Skin of body (tissue), 2 donors: ENCODE data around the gene DUSP7. TPM values are rescaled to one million over a fixed set of nuclear protein-coding genes. Genes with fewer than 3 reads are reported as not detected.
"Not testable (repeated sequence)": the region's sequence is repeated elsewhere in the genome, so short reads cannot be mapped to it uniquely, and the experiment has no call there.

Experiments used
- DNase-seq: peaks from one replicate; lab custom pipeline; 2025; lab: John Stamatoyannopoulos, UW
- total RNA-seq: library from RNA; depleted of rRNA; stranded (reverse); fragments of >200 nt; gene quantifications from one replicate; pipeline ENCODE4 v1.2.3, GENCODE V29; 2014

Gene DUSP7
- total RNA-seq, 1 donor from 2014 or later, result 18.0 TPM

DNA sequence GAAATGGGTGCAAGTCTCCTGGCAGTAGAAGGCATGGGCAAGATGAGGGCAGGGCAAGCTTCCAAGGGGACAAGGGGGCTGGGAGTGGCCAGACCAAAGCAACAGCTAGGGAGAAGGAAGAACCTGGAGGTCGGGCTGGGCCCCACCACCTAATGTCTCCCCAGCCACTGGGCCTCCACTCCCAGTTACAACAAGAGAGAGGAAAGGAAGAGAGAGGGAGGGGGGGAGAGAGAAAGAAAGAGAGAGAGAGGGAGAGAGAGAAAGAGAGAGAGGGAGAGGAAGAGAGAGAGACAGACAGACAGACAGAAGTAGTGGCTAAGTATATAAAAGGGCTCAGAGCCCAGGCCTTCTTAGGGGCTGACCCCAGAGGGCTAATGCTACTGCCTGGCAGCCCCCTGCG is 6.9 kb downstream of the DUSP7 start:
- DNase-seq, result no peak

DNA sequence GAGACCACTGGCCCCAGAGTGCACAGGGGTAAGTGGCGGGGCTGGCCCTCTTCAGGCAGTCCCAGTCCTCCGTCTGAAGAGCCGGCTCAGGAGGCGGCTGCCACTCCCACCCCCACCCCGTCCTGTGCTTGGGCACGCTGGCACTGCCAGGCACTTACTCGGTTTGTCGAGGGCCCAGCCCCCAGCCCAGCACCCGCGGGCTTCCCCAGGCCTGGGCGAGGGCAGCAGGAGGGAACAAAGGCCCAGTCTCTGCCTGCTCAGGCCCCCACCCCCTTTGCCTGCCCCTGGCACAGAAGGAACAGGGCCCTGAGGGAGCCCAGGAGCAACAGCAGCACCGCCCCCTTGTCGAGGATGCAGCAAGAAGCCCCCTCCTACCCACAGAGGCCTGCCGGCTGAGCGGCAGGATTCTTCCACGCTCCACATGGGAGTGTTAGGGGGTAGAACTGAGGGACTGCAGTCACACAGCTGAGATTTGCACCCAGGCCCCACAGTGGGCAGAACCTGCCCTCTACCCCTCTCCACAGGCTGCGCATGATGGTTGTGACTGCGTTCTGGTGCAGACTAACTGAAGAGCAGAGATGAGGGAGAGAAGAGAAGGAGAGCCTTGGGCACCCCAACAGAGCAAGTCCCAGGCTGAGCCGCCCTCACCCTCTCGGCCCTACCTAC is 8.9 kb downstream of the DUSP7 start:
- DNase-seq, result no peak

DNA sequence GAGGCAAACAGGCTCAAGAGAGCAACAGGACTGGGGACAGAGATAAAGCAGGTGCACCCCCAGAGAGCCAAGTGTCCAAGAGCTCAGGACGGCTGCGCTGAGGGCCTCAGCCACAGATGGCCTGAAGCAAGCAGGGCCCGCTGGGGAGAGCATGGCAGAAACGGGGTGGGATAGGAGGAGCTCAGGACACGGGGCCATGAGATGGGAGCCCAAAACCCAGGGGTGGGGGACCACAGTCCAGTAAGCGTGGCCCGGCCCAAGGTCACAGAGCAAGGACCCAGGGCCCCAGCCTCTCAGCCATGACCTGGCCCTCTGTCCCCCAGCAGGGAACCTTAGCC is 9.5 kb downstream of the DUSP7 start:
- DNase-seq, result no peak

DNA sequence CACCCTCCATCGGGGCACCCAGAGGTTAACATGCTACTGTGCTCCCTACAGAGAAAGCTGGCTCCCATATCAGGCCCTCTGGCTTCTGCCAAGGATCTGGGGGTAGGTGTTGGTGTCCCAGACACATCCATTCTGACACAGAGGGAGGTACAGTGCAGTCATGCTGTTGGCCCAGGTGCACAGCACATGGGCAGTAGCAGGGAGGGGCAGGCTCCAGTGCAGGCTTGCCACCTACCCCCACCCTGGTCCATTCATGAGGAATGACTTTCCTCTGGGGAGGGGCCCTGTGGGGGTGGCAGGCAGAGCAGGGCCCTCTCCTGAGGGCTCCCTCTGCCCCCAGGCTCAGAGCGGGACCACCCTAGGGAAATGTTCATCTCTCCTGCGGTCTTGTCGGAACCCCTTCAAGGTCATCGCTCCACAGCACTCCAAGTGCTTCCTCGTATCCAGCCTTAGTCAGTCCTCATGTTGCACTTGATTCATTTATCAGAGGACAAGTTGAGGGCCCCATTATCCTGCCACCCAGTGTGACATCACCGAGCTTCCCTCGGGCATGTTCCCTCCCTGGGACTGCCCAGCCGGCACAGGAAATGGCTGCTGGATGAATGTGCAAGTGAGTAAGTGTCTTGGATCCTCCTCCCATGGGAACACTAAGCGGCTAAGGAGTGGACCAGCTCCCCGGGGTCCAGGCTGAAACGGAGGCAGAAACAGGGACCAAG is 10.0 kb downstream of the DUSP7 start:
- peak; percentile 14 for DNase-seq

DNA sequence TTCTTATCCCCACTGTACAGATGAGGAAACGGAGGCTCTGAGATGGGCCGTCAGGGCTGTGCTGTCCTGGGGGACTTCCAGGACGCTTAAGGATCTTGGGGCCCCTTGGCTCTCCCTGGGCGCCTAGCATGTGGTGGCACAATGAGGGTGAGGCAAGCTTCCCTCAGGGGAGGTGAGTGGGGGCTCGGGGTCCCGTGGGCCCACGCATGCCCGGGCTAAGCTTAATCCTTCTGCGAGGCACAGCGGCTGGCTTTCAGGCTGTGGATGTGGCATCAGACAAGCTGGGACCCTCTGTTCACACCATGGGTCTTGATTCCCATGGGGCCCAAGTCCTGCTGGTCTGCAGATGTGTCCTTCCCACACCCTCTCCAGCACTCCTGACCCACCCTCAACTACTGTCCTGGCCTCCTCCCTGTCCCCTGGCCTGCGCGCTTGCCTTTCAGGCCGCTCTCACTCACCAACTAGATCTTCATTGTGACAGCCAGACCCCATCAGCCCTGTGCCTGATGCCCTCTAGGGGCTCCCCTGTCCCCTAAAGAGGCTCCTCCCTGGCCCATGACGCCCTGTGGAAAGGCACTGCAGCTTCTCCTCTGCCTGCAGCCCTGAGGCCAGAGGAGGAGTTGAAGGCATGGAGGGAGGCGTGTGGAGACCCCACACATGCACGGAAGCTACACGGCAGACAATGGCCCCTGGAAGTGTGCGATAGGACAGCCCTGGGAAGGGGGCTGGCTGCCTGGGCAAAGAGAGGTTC is 11.3 kb downstream of the DUSP7 start:
- no peak for DNase-seq

DNA sequence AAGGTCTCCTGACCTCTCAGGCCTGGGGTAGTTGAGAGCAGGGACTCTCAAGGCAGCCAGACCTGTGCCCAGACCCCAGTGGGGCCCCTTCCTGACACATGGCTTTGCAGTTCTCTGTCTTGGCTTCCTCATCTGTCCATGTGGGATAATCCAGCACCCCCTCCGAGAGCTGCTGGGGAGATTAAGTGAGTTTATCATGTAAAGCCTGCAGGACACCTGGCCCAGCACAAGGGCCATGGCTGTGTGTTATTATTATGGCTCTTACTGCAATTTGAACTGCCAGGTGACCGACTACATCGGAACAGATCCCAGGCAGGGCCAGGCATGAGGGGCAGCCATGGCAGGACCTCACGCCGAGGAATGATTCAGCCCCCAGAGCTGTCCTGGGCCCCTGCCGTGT is 12.6 kb downstream of the DUSP7 start:
- no peak for DNase-seq

DNA sequence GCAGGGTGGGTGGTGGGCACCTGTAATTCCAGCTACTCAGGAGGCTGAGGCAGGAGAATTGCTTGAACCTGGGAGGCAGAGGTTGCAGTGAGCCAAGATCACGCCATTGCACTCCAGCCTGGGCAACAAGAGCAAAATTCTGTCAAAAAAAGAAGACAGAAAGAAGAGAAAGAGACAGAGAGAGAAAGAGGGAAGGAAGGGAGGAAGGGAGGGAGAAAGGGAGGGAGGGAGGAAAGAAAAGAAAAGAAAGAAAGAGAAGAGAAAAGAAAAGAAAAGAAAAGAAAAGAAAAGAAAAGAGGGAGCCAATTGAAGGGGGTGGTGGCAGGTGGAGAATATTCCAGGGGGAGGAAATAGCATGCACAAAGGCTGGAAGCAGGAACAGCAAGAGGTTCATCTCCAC is 13.3 kb downstream of the DUSP7 start:
- not testable (repeated sequence) for DNase-seq

DNA sequence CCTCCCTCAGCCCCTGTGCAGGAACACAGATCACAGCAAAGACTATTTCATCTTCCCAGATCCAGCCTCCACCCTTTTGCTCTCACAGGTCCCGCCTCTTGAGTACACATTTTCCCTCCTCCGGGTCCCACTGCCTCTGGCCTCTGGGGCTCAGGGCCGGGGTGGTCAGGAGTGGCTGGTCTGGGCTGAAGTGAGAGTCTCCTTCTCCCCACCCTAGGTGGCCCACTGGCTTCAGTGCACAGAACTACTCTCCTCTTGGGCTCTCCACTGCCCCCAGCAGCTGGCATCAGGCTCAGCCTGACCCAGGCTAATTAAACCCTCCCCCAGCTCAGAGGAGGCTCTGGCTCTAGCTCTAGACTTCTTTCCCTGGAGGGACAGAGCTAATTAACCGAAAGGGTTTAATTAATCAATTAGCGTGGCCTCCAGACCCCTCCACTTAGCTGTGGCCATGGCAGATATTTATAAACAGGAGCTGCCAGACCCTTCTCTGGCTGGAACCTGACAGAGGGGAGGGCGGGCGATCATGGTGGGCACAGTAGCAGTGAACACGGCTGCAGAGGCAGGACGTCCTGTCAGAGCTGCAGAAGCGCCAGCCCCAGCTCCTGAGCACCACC is 15.1 kb downstream of the DUSP7 start:
- no peak for DNase-seq

DNA sequence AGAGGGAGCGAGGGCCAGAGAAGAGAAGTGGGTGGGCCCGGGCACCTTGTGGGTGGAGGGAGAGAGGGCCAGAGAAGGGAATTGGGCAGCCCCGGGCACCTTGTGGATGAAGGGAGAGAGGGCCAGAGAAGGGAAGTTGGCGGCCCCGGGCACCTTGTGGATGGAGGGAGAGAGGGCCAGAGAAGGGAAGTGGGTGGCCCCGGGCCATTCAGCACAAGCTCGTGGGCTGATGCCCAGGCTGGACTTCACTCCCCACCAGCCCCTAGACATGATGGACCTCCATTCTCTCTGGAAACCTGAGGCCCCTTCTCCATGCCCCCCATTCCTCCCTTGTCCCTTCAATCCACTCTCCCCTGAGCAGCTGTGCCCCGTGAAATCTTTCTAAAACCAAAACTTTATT is 15.8 kb downstream of the DUSP7 start:
- DNase-seq, result no peak

DNA sequence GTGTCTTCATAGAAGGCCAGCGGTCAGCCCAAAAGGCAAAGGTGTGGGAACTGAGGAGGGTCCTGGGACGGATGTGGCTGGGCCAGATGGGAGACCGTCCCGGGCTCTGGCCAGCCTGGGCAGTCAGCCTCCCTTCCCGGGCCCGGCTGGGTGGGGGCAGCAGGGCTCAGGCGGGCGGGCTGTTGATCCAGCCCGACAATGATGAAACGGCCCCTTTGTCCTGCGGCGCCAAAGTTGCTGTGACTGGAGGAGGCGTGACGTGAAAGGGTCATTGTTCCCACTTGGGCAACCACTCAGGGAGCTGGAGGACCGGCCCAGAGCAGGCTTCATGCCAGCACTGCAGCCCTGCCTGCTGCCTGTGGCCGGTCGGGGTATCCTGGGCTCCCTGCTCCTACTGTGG is 16.5 kb downstream of the DUSP7 start:
- DNase-seq, result peak; percentile 19

DNA sequence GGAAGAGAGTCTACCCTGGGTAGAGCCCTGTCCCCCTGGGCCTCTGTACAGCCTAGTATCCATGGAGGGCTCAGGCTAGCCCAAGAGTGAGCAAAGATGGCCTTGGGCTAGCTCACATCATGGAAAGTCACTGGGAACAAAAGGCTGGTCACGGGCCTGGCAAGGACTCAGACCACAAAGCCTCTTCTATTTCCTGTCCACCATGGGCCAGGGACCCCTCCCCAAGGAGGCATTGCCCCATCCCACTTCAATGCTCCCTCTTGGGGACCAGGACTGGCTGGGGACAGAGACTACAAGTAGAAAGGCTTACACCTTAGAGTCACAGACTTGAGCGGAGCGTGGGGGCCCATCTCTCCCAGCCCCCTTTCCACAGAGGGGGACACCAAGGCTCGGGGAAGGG is 16.9 kb downstream of the DUSP7 start:
- no peak for DNase-seq

DNA sequence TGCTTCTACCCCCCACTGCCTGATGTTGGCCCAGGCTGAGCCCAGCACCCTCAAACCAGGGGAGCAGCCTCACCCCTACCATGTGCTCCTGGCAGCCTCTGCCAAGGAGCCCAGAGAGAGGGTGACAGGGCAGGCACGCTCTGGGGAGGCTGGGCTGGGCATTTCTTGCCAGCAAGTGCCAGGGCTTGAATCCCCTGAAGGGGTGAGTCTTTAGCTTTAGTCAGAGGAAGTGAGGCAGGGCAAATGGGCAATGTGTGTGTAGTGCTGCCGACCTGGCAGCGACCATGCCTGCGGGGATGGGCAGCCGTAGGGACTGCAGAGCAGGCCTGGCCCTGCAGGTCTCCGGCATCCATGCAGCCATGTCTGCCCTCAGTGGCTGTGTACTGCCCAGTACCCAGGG is 18.1 kb downstream of the DUSP7 start:
- no peak for DNase-seq

DNA sequence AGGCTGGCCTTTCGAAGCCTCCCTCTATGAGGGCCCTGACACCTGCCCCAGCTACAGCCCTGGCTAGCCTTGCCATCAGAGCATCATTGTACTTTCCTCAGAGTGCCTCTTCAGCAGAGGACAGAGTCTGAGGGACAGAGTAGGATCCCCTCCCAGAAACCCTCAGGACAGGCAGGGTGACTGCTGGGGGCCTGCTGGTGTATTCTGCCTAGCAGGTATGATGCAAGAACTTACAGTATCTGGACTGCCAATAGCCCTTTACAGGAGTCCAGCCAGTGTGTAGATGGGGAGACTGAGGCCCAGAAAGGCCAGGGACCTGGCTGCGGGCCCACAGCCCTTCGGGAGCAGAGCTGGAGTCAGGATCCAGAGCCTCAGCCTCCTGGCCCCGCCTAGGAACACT is 19.1 kb downstream of the DUSP7 start:
- DNase-seq, result no peak

DNA sequence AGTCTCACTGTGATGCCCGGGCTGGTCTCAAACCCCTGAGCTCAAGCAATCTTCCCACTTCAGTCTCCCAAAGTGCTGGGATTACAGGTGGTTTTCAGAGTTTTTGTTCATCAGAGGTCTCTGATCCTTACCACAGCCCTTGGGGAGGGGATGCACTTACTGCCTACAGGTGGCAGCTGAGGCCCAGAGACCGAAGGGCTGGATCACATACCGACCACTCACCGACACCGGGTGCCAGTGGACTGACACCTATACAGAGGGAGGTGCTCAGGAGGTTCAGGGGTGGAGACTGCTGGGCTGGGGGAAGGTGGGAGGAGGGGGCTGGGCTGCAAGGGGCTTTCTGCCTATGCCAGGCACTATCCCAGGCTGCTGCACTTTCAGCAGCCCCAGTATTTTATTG is 19.5 kb downstream of the DUSP7 start:
- DNase-seq, result no peak

DNA sequence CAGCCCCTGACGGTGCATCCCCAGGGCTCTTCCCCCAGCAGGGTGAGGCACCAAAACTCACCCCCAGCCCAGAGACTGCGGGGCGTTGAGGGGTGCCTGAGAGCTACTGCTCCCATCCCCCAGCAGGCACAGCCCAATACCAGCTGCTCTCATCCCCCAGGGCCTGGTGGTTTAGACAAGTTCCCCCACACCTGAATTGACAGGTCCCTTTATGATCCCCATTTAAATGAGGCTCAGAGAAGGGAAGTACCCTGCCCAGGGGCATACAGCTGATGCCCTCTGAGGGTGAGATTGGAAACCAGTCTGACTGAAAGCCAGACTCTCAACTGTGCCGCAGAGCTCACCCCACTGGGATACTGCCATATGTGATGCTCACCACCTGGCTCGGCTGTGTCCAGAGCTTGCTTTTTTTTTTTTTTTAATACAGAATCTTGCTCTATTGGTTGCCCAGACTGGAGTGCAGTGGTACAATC is 20.1 kb downstream of the DUSP7 start:
- DNase-seq, result no peak

DNA sequence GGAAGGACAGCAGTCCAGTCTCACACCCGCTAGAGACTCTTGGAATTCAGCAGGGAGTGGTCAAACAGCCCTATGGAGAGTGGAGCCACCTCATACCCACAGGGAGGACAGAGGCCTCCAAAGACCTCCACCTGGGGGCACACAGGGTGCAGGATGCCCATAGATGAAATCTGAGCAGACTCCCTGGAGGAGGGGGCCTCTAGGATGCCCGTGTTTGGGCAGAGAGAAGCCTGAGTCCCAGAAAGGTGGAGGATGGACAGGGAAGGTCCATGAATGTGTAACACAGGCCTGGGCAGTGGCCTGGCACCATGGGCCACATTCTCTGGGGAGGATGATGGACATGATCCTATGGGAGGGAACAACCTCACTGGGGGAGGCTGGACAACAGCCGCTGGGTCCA is 21.7 kb downstream of the DUSP7 start:
- DNase-seq, result no peak

DNA sequence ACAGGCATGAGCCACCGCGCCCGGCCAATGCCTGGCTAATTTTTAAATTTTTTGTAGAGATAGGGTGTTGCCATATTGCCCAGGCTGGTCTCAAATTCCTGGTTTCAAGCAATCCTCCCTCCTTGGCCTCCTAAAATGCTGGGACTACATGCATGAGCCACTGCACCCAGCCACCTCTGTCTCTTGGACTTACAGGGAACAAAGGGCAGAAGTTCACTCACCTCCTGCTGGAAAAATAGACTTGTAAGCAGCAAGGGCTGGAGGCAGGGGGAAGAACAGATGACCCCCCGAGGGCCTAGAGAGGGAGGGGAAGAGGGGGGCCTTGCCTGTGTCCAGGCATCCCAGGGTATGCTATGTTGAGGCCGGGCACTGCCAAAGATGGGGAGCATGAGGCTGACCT is 22.2 kb downstream of the DUSP7 start:
- no peak for DNase-seq

DNA sequence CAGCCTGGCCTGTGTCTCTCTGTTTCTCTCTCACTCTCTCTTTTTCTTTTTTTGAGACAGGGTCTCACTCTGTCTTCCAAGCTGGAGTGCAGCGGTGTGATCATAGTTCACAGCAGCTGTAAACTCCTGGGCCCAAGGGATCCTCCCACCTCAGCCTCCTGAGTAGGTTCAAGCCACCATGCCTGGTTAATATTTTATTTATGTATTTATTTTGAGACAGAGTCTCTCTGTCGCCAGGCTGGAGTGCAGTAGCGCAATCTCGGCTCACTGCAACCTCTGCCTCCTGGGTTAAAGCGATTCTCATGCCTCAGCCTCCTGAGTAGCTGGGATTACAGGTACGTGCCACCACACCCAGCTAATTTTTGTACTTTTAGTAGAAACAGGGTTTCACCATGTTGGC is 22.6 kb downstream of the DUSP7 start:
- DNase-seq, result not testable (repeated sequence)

DNA sequence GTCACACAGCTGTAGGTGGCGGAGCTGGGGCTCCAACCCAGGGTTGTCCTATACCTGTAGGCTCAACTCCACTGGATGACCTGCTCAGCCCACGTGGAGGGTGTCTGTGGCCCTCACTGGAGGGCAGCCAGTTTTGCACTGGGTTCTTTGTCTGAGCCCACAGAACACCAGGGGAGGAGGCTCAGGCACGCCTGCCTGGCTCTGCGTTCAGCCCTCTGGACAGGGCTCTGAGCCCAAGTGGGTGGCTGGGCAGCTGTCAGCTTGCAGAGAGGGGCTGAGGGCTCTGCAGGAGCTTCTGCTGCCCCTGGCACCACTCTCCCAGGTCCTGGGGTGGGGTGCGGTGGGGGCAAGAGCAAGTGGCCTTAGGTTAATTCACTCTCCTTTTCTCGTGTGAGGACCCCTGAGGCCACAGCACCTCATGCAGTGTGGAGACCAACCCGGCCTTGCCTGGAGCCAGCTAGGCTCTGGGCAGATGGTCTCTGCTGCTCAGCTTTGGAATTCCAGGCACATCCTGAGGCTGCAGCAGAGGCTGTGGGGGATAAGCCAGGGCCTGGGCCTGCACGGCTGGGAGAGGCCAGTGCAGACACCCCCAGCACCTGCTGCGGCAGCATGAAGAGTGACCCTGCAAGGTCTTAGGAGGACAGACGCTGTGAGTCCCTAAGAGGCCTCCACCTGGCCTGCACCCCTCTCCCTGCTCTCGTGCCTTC is 23.5 kb downstream of the DUSP7 start:
- no peak for DNase-seq

DNA sequence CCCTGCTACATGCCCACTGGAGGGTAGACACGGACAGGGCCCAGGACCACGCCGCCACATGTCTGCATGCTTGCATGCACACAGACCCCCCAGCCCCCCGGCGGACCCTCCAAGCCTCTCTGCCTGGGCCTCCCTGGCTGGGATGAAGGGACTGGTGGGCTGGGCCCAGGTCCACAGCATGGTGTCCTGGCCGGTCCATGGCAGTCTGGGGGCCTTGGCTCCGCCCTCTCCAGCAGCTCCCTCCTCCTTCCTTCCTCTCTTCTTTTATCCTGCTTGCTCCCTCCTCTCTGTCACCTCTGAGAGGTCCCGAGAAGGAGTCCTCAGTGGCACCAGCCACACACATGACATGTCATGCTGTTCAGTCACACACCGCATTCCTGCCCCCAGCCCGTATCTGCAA is 24.5 kb downstream of the DUSP7 start:
- no peak for DNase-seq

DNA sequence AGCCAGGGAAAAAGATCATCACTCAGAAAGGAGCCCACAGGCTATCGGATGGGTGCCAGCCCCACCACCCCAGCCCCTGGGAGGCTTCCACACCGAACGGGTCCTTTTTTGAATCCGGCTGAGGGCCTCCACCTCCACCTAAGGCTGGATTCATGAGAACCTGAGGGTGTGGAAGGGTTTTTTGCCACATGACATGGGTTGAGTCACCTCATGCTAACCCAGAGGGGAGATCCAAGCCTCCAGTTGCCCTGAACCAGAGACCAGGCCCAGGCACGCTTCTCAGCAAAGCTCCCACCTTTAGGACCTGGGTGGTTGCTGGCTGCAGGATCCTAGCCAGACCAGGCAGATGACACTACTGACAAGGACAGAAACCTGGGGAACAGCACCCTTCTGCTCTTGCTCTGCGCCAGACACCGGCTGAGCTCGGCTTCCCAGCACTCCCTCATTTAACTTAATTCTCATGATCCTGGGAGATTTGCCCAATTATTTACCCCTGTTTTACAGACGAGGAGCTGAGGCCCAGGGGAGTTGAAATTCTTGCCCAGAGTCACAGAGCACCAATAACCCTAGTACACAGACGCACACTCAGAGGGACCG is 25.6 kb downstream of the DUSP7 start:
- no peak for DNase-seq
